ENCODE data around the gene RNF14.

DNA sequence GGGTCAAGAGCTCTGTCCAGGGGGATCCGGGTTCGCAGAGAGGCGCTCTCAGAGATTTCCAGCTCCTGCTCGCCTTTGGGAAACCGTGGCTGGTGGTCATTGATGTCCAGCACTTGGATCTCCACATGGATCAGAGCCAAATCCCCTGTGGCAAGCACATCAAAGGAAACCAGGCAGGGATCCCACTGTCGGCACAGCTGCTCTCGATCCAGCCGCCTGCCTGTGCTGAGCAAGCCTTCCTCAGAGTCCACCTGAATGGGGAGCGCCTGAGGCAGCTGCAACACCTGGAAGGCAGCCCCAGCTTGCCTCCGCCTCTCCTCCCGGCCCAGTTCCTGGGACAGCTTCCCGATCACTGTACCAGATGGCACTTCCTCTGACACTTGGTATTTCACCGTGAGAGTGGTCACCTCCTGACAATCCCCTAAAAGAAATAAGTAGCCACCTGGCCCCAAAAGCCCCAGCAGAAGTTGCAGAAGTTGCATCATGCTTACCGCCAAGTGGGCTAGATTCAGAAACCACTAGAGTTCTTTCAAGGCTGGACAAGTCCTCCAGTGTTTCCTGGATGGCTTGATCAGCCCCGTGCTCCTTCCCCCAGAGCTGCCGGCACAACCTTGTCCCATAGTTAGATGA is 11.4 kb upstream of the RNF14 start:
- TF ChIP-seq TOX (CRISPR knock-in tag; IDR thresholded peaks at IDR 0.05; ENCODE audit: borderline replicate concordance) (no peak), ISL1 (CRISPR knock-in tag; IDR thresholded peaks at IDR 0.05) (no peak)
- TF ChIP-seq, protein P1, sequence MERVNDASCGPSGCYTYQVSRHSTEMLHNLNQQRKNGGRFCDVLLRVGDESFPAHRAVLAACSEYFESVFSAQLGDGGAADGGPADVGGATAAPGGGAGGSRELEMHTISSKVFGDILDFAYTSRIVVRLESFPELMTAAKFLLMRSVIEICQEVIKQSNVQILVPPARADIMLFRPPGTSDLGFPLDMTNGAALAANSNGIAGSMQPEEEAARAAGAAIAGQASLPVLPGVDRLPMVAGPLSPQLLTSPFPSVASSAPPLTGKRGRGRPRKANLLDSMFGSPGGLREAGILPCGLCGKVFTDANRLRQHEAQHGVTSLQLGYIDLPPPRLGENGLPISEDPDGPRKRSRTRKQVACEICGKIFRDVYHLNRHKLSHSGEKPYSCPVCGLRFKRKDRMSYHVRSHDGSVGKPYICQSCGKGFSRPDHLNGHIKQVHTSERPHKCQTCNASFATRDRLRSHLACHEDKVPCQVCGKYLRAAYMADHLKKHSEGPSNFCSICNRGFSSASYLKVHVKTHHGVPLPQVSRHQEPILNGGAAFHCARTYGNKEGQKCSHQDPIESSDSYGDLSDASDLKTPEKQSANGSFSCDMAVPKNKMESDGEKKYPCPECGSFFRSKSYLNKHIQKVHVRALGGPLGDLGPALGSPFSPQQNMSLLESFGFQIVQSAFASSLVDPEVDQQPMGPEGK (CRISPR knock-in tag; IDR thresholded peaks at IDR 0.05; ENCODE audit: borderline replicate concordance): no peak
